ENCODE measurements around the gene GLRX. TPM values are rescaled to one million over a fixed set of nuclear protein-coding genes. Genes with fewer than 3 reads are reported as not detected.

The GLRX gene
- total RNA-seq, 1 experiment from 2014 or later: 17.9 TPM

GRCh38 chr5:95763941-95764340 lies 58.6 kb downstream of the GLRX start:
- Mint-ChIP-seq H3K36me3 (ENCODE audit: insufficient read depth, unreplicated experiment) (peaks cover 28% of the 10 kb centered on the region), H3K27ac (ENCODE audit: unreplicated experiment) (no peak overlapping the region)
- BruUV-seq (replicated peaks): no TSS peak

More at GRCh38 chr5:95763941-95764340, 58.6 kb downstream of the GLRX start:
- ChIA-PET CTCF (no interaction called here), POLR2A (no interaction called here)
- H3K9me3 ChIP-seq: no peaks in the 10 kb centered on the region
- no peaks in the 10 kb centered on the region for H3K27me3 ChIP-seq (replicated peaks; ENCODE audit: control insufficient read depth, insufficient read depth, low read length)
- no peaks in the 10 kb centered on the region for H3K27me3 Mint-ChIP-seq (ENCODE audit: insufficient read depth, unreplicated experiment)
- no peak for DNase-seq
- peaks cover 14% of the 10 kb centered on the region for H3K4me1 Mint-ChIP-seq (ENCODE audit: low read depth, unreplicated experiment)
- H3K36me3 ChIP-seq (ENCODE audit: control insufficient read depth, insufficient read depth, low read length): no peaks in the 10 kb centered on the region; the same call in 1 of the 2 replicates
- TF ChIP-seq CTCF (IDR thresholded peaks at IDR 0.05; ENCODE audit: insufficient read depth in 1 of 2, low read depth in 1 of 2, low read length in 1 of 2, severe bottlenecking in 1 of 2, unreplicated experiment in 1 of 2): no peak
- H3K4me1 ChIP-seq: peaks cover 19% of the 10 kb centered on the region
- H3K4me3 Mint-ChIP-seq (ENCODE audit: unreplicated experiment): no peak overlapping the region
- H3K9me3 Mint-ChIP-seq (ENCODE audit: unreplicated experiment): no peaks in the 10 kb centered on the region
- no peak overlapping the region for H3K4me3 ChIP-seq (ENCODE audit: low read depth, low read length)
- intact Hi-C loops (cut with micrococcal nuclease; ENCODE audit: unreplicated experiment): no loop called here

Other genes with a start within 250 kb of the GLRX start
- gene GPR150, start 202.6 kb downstream of the GLRX start, total RNA-seq (2022): 0.21 and 0.27 TPM in 2 replicates
- 1.6 and 2.4 TPM in 2 replicates for gene RFESD, start 175.9 kb downstream of the GLRX start, total RNA-seq (2022)
- gene SPATA9, start 139.7 kb downstream of the GLRX start, total RNA-seq (2022): 0.34 TPM in 1 of 2 replicates, not detected in the other
- 85.6 and 88.5 TPM in 2 replicates for gene RHOBTB3, start 91.4 kb downstream of the GLRX start, total RNA-seq (2022)
- 78.1 and 81.0 TPM in 2 replicates for gene ELL2, start 139.1 kb upstream of the GLRX start, total RNA-seq (2022)